Measurements from ENCODE around the gene NAALAD2.
"Not testable (repeated sequence)": the region's sequence is repeated elsewhere in the genome, so short reads cannot be mapped to it uniquely, and the experiment has no call there.

NAALAD2 gene

GRCh38 chr11:90134478-90135003 is at the start of gene NAALAD2:
Gene NAALAD2 (plus strand): TSS chr11:90134663. CDS start chr11:90134759, 96 bp downstream.
- peak; percentile 83 for DNase-seq (ENCODE audit: low spot score)

GRCh38 chr11:90085650-90086049 is 48.8 kb upstream of the NAALAD2 start, which contains the start of gene UBTFL1:
Gene UBTFL1 (plus strand): TSS chr11:90085950. CDS start chr11:90085950, 0 bp downstream.
- DNase-seq (ENCODE audit: low spot score), result not testable (repeated sequence)

GRCh38 chr11:90088731-90089130 is 45.7 kb upstream of the NAALAD2 start:
- DNase-seq (ENCODE audit: low spot score), result not testable (repeated sequence)

GRCh38 chr11:90095230-90095924 is 39.1 kb upstream of the NAALAD2 start:
- not testable (repeated sequence) for DNase-seq (ENCODE audit: low spot score)

GRCh38 chr11:90098261-90098660 is 36.2 kb upstream of the NAALAD2 start:
- not testable (repeated sequence) for DNase-seq (ENCODE audit: low spot score)

- DNase-seq (ENCODE audit: low spot score), result no peak
These were observed 34.0 kb upstream of the NAALAD2 start for GRCh38 chr11:90100431-90100830.

GRCh38 chr11:90113541-90113940 is 20.9 kb upstream of the NAALAD2 start:
- DNase-seq (ENCODE audit: low spot score), result no peak

GRCh38 chr11:90120191-90120590 is 14.3 kb upstream of the NAALAD2 start:
- no peak for DNase-seq (ENCODE audit: low spot score)

GRCh38 chr11:90124371-90124770 is 10.1 kb upstream of the NAALAD2 start:
- no peak for DNase-seq (ENCODE audit: low spot score)

GRCh38 chr11:90124946-90125345 is 9.5 kb upstream of the NAALAD2 start:
- no peak for DNase-seq (ENCODE audit: low spot score)

GRCh38 chr11:90133560-90134477 is 644 bp upstream of the NAALAD2 start:
- DNase-seq (ENCODE audit: low spot score), result no peak

GRCh38 chr11:90135016-90135415 is 553 bp downstream of the NAALAD2 start:
- DNase-seq (ENCODE audit: low spot score), result no peak

GRCh38 chr11:90148900-90149299 is 14.4 kb downstream of the NAALAD2 start:
- no peak for DNase-seq (ENCODE audit: low spot score)

GRCh38 chr11:90166982-90167573 is 32.6 kb downstream of the NAALAD2 start:
- DNase-seq (ENCODE audit: low spot score), result not testable (repeated sequence)

- not testable (repeated sequence) for DNase-seq (ENCODE audit: low spot score)
These were observed 33.2 kb downstream of the NAALAD2 start for GRCh38 chr11:90167704-90168103.

GRCh38 chr11:90168571-90168970 is 34.1 kb downstream of the NAALAD2 start:
- no peak for DNase-seq (ENCODE audit: low spot score)

GRCh38 chr11:90171359-90171758 is 36.9 kb downstream of the NAALAD2 start:
- DNase-seq (ENCODE audit: low spot score), result no peak

GRCh38 chr11:90176069-90176468 is 41.6 kb downstream of the NAALAD2 start:
- no peak for DNase-seq (ENCODE audit: low spot score)

GRCh38 chr11:90178751-90179150 is 44.3 kb downstream of the NAALAD2 start:
- DNase-seq (ENCODE audit: low spot score), result no peak

- DNase-seq (ENCODE audit: low spot score), result no peak
These were observed 45.5 kb downstream of the NAALAD2 start for GRCh38 chr11:90179923-90180322.

GRCh38 chr11:90187839-90188238 is 53.4 kb downstream of the NAALAD2 start:
- DNase-seq (ENCODE audit: low spot score), result no peak

GRCh38 chr11:90189011-90189410 is 54.5 kb downstream of the NAALAD2 start:
- DNase-seq (ENCODE audit: low spot score), result no peak
